GM12891 (cell line): Measurements from ENCODE around the gene CD200R1.
"Not testable (repeated sequence)": the region's sequence is repeated elsewhere in the genome, so short reads cannot be mapped to it uniquely, and the experiment has no call there.

Experiments used
- DNase-seq: peaks from one replicate; pipeline ENCODE4 v3.0.0; 2011; ENCODE audit warnings: low spot score; ENCODE audit not compliant: insufficient read length
- FAIRE-seq: peaks from 2 replicates; lab custom pipeline; 2011; peaks lifted over from hg19 to GRCh38; lab: Jason Lieb, UNC
- PAX5 ChIP-seq: IDR thresholded peaks from 2 replicates; pipeline ENCODE4 v1.6.1; 2011; ENCODE audit warnings: low read length, moderate library complexity, mild to moderate bottlenecking; ENCODE audit not compliant: insufficient read depth, severe bottlenecking
- POLR2A ChIP-seq: IDR thresholded peaks from 2 replicates; pipeline ENCODE4 v1.6.1; 2011; ENCODE audit warnings: low read depth, low read length, control low read depth
- POLR2AphosphoS5 ChIP-seq: IDR thresholded peaks from 2 replicates; pipeline ENCODE4 v1.6.1; 2011; ENCODE audit warnings: low read depth, low read length, control low read depth
- POU2F2 ChIP-seq: IDR thresholded peaks from 2 replicates; pipeline ENCODE4 v1.6.1; 2011; ENCODE audit warnings: low read depth, mild to moderate bottlenecking, control low read depth, low read length, moderate library complexity
- SPI1 ChIP-seq: IDR thresholded peaks from 2 replicates; pipeline ENCODE4 v1.6.1; 2011; ENCODE audit warnings: low read depth, low read length, control low read depth
- TAF1 ChIP-seq: IDR thresholded peaks from 2 replicates; pipeline ENCODE4 v1.6.1; 2011; ENCODE audit warnings: low read depth, low read length, control low read depth

Gene CD200R1

GRCh38 chr3:112963683-112964082, 11.2 kb downstream of the CD200R1 start:
- FAIRE-seq = no peak

GRCh38 chr3:112958811-112959560, 15.9 kb downstream of the CD200R1 start:
- DNase-seq (no peak), FAIRE-seq (peak; percentile 73)
- TF ChIP-seq SPI1 (no peak), POLR2AphosphoS5 (no peak), TAF1 (no peak), POU2F2 (no peak), PAX5 (no peak), POLR2A (no peak)

More at GRCh38 chr3:112963683-112964082, 11.2 kb downstream of the CD200R1 start:
- DNase-seq = no peak
- TF ChIP-seq POU2F2 (no peak), POLR2AphosphoS5 (no peak), PAX5 (no peak), POLR2A (no peak), TAF1 (no peak)

GRCh38 chr3:112956351-112956750, 18.6 kb downstream of the CD200R1 start:
- no peak for FAIRE-seq
- no peak for DNase-seq
- TF ChIP-seq PAX5 (no peak), POLR2A (no peak), POU2F2 (no peak), TAF1 (no peak), POLR2AphosphoS5 (no peak), SPI1 (no peak)

- FAIRE-seq = no peak
- DNase-seq = no peak
- no peak for TF ChIP-seq PAX5
- TF ChIP-seq POLR2A = no peak
- TF ChIP-seq TAF1 = no peak
- no peak for TF ChIP-seq SPI1
- no peak for TF ChIP-seq POU2F2
- TF ChIP-seq POLR2AphosphoS5 = no peak
Observed at GRCh38 chr3:112948346-112948838, 26.5 kb downstream of the CD200R1 start.

GRCh38 chr3:112931736-112932521, 43.0 kb downstream of the CD200R1 start:
- TF ChIP-seq POLR2AphosphoS5 = no peak
- TF ChIP-seq PAX5 = no peak
- TF ChIP-seq POU2F2 = no peak
- TF ChIP-seq POLR2A = no peak
- TF ChIP-seq TAF1 = no peak
- TF ChIP-seq SPI1 = no peak

GRCh38 chr3:112930771-112931170, 44.1 kb downstream of the CD200R1 start:
- no peak for TF ChIP-seq PAX5
- no peak for TF ChIP-seq POLR2A
- DNase-seq (no peak), FAIRE-seq (no peak)

More at GRCh38 chr3:112931736-112932521, 43.0 kb downstream of the CD200R1 start:
- FAIRE-seq (no peak), DNase-seq (no peak)

- no peak for FAIRE-seq
- TF ChIP-seq TAF1 (no peak), POU2F2 (no peak), SPI1 (no peak), POLR2A (no peak), POLR2AphosphoS5 (no peak), PAX5 (no peak)
- DNase-seq = no peak
Observed at GRCh38 chr3:112925969-112926368, 48.9 kb downstream of the CD200R1 start.

- FAIRE-seq (peak; percentile 61), DNase-seq (no peak)
- TF ChIP-seq PAX5 (no peak), POLR2A (no peak), SPI1 (no peak), POU2F2 (no peak), POLR2AphosphoS5 (no peak), TAF1 (no peak)
Observed at GRCh38 chr3:112925560-112925959, 49.3 kb downstream of the CD200R1 start.

- FAIRE-seq = not testable (repeated sequence)
Observed at GRCh38 chr3:112919541-112919940, 55.4 kb downstream of the CD200R1 start.

GRCh38 chr3:112908252-112908651, 66.7 kb downstream of the CD200R1 start:
- FAIRE-seq (peak; percentile 66), DNase-seq (no peak)
- TF ChIP-seq POU2F2 = no peak
- TF ChIP-seq POLR2A = no peak
- TF ChIP-seq SPI1 = peak; percentile 52
- TF ChIP-seq TAF1 = no peak
- no peak for TF ChIP-seq PAX5
- TF ChIP-seq POLR2AphosphoS5 = no peak

More at GRCh38 chr3:112919541-112919940, 55.4 kb downstream of the CD200R1 start:
- DNase-seq = not testable (repeated sequence)

GRCh38 chr3:112904786-112905185, 70.1 kb downstream of the CD200R1 start:
- TF ChIP-seq POLR2AphosphoS5 = no peak
- TF ChIP-seq POU2F2 = no peak
- no peak for TF ChIP-seq POLR2A
- TF ChIP-seq PAX5 = no peak
- TF ChIP-seq TAF1 = no peak
- no peak for TF ChIP-seq SPI1
- no peak for DNase-seq
- no peak for FAIRE-seq
